Heart left ventricle (tissue), 16 donors: ENCODE measurements around the gene IQSEC1. TPM values are rescaled to one million over a fixed set of nuclear protein-coding genes. Genes with fewer than 3 reads are reported as not detected.

Experiments
- ATAC-seq, 4 donors: fragments of 200-7000 bp; cut with Tn5 transposase; one replicate each; pipeline ENCODE4 v1.9.1; 2020 to 2022; ENCODE audit warnings: moderate library complexity in 4 of 4, mild to moderate bottlenecking in 3 of 4, moderate number of reproducible peaks in 1 of 4
- DNase-seq, 5 donors: peaks; one replicate each; pipeline ENCODE4 v3.0.0-alpha.2; 2020
- H3K27ac ChIP-seq, 12 donors: fragments of 200-600 bp; sonication (generic) in 4 of 12; one replicate each; pipeline versions ENCODE4 v1.5.0 to v1.8.0; 2016 to 2022; ENCODE audit warnings: mild to moderate bottlenecking in 2 of 12
- H3K27me3 ChIP-seq, 9 donors: fragments of 200-600 bp; sonication (generic) in 2 of 9; one replicate each; pipeline versions ENCODE4 v1.5.1 to v1.8.0; 2016 to 2022; ENCODE audit warnings: mild to moderate bottlenecking in 3 of 9
- H3K36me3 ChIP-seq, 9 donors: fragments of 200-600 bp; sonication (generic) in 2 of 9; one replicate each; pipeline versions ENCODE4 v1.5.0 to v1.8.0; 2018 to 2022; ENCODE audit warnings: mild to moderate bottlenecking in 2 of 9
- H3K4me1 ChIP-seq, 12 donors: fragments of 200-600 bp; sonication (generic) in 4 of 12; one replicate each; pipeline versions ENCODE4 v1.5.0 to v1.8.0; 2016 to 2022; ENCODE audit warnings: mild to moderate bottlenecking in 3 of 12
- H3K4me3 ChIP-seq, 12 donors: fragments of 200-600 bp; sonication (generic) in 4 of 12; one replicate each; pipeline versions ENCODE4 v1.5.0 to v1.8.0; 2017 to 2022; ENCODE audit warnings: mild to moderate bottlenecking in 9 of 12, moderate library complexity in 4 of 12
- H3K9me3 ChIP-seq, 12 donors: fragments of 200-600 bp; sonication (generic) in 4 of 12; one replicate each; pipeline versions ENCODE4 v1.5.0 to v1.8.0; 2016 to 2022; ENCODE audit warnings: mild to moderate bottlenecking in 1 of 12
- CTCF ChIP-seq, 12 donors: fragments of 200-600 bp; sonication (generic) in 4 of 12; IDR thresholded peaks; one replicate each; pipeline versions ENCODE4 v1.5.0 to v1.8.0; 2018 to 2022; ENCODE audit warnings: antibody characterized with exemption in 12 of 12, mild to moderate bottlenecking in 5 of 12
- POLR2A ChIP-seq, 2 donors: fragments of 450-650 bp; IDR thresholded peaks; one replicate each; pipeline ENCODE4 v1.6.1; 2017; ENCODE audit warnings: antibody characterized with exemption in 2 of 2, mild to moderate bottlenecking in 2 of 2, moderate library complexity in 2 of 2
- WGBS, 4 donors: extraction: QIAGEN DNeasy Blood & Tissue Kit in 2 of 4; methylation state at CpG; one replicate each; pipeline versions ENCODE4 v1.1.5 to v1.1.7; 2013 to 2018; 5-methylcytosine and 5-hydroxymethylcytosine counted together
- intact Hi-C, 10 donors: fragments of 100-400 bp; cut with DNase I; formaldehyde crosslinking; loops; one replicate each; pipeline versions ENCODE4 v1.11.1 to v1.14.2; 2022
- polyA plus RNA-seq, 2 donors: library from polyadenylated mRNA; stranded (reverse); fragments of 200-250 nt; gene quantifications; one replicate each; pipeline ENCODE4 v1.2.3, GENCODE V29; 2013
- total RNA-seq, 9 donors: library from RNA; depleted of rRNA in 2 of 9; stranded (reverse); fragments of >200 nt in 2 of 9; fragmentation: NEBNext Ultra II Directional in 3 of 9; extraction: Animal tissue kit (Norgen Biotek cat#: 25700) in 3 of 9; gene quantifications; one replicate each; pipeline versions ENCODE4 v1.1.0 to v1.2.4, GENCODE V29; 2016 to 2023
- donor health status: ischemic (EF 13 %, LVEDD 7.1; RV severe dilation, severe dysfunction).
- donor health status: healthy with polysubstance abuse.
- donor health status: DM: no; HTN: yes; CAD: no.
- donor health status: DM: no; HTN: no; CAD: no.
- donor health status: ischemic (EF 25% LVEDD 6.9; RV normal size, moderate dysfunction).
- donor health status: ischemic (EF 25% LVEDD 5.7; RV mildly dilated, moderate dysfunction).
- donor health status: healthy.
- donor health status: DM: yes; HTN: yes; CAD: no.
- donor health status: ischemic (EF 35%, LVEDD 5.7; RV mildly dilated, moderate dysfunction).
- donor health status: nonischemic (EF 11% LVEDD 7.7; RV severe dilation, severe dysfunction).
- donor health status: DM: yes; HTN: yes; CAD: no.
- donor health status: PGD.
- donor health status: ischemic (EF 29% LVEDD 5.4; RV normal size, mild dysfunction).
- donor health status: nonischemic (EF 23%, LVEDD 6.1; RV moderate dilation, normal function).

The IQSEC1 gene
- total and polyA plus RNA-seq, 11 donors: 28.8 to 79.1 (median 62.2) TPM

- no peak for DNase-seq
- WGBS, 4 donors: 87 to 94% (median 90%) methylated on average over 5 to 6 of the region's 6 CpGs
- intact Hi-C loops: loop anchor here in 2 of 10 donors (2.0 to 10.0 kb wide), 2 partner anchors 88 to 188 kb away; no protein-coding TSS in a partner anchor
- Histone ChIP-seq H3K36me3 (no peaks in the 10 kb centered on the region), H3K27ac (peak overlapping the region in 2 of 12 donors; percentile 64 to 77), H3K4me3 (no peak overlapping the region), H3K27me3 (no peaks in the 10 kb centered on the region), H3K4me1 (peaks cover 0 to 44% (median 35%) of the 10 kb centered on the region in 12 donors), H3K9me3 (no peaks in the 10 kb centered on the region)
- ATAC-seq: no peak
- no peak for TF ChIP-seq POLR2A (IDR thresholded peaks at IDR 0.05)
- no peak for TF ChIP-seq CTCF (IDR thresholded peaks at IDR 0.05)
Observed at GRCh38 chr3:13083254-13083653, 10.0 kb upstream of the IQSEC1 start.

- no peak overlapping the region for H3K4me3 ChIP-seq
- no peaks in the 10 kb centered on the region for H3K36me3 ChIP-seq
- peak overlapping the region in 8 of 12 donors; percentile 39 to 79 (median 60) for H3K27ac ChIP-seq
- DNase-seq: no peak
- 85 to 88% (median 86%) methylated on average over 13 of the region's 13 CpGs for WGBS, 4 donors
- intact Hi-C loops: loop anchor here in 2 of 10 donors (2.0 to 10.0 kb wide), 2 partner anchors 88 to 188 kb away; no protein-coding TSS in a partner anchor
- H3K27me3 ChIP-seq: no peaks in the 10 kb centered on the region
- peaks cover 0 to 50% (median 40%) of the 10 kb centered on the region in 12 donors for H3K4me1 ChIP-seq
- ATAC-seq: no peak
- no peaks in the 10 kb centered on the region for H3K9me3 ChIP-seq
- no peak for TF ChIP-seq POLR2A (IDR thresholded peaks at IDR 0.05)
- no peak for TF ChIP-seq CTCF (IDR thresholded peaks at IDR 0.05)
Observed at GRCh38 chr3:13082677-13083076, 9.4 kb upstream of the IQSEC1 start.

GRCh38 chr3:13081603-13082360, 8.6 kb upstream of the IQSEC1 start:
- no peak overlapping the region for H3K4me3 ChIP-seq
- DNase-seq (peak in 4 of 5 donors; percentile 42 to 78 (median 62)), ATAC-seq (peak; percentile 52 to 80 (median 74))
- H3K36me3 ChIP-seq: no peaks in the 10 kb centered on the region
- H3K4me1 ChIP-seq: peaks cover 0 to 57% (median 46%) of the 10 kb centered on the region in 12 donors
- TF ChIP-seq CTCF (IDR thresholded peaks at IDR 0.05) (no peak), POLR2A (IDR thresholded peaks at IDR 0.05) (no peak)
- no peaks in the 10 kb centered on the region for H3K27me3 ChIP-seq
- peak overlapping the region in 9 of 12 donors; percentile 39 to 79 (median 64) for H3K27ac ChIP-seq
- no peaks in the 10 kb centered on the region for H3K9me3 ChIP-seq
- intact Hi-C loops: loop anchor here in 2 of 10 donors (2.0 to 10.0 kb wide), 2 partner anchors 87 to 187 kb away; no protein-coding TSS in a partner anchor
- 41 to 61% (median 50%) methylated on average over 20 to 23 of the region's 23 CpGs for whole genome bisulfite sequencing, 4 donors

- 35 to 50% (median 38%) methylated on average over 8 of the region's 8 CpGs for WGBS, 4 donors
- intact Hi-C loops: loop anchor here in 1 of 10 donors (10.0 kb wide), 1 partner anchor 186 kb away; no protein-coding TSS in a partner anchor
- ATAC-seq (peak; percentile 31 to 68 (median 52)), DNase-seq (peak; percentile 67 to 90 (median 82))
- H3K36me3 ChIP-seq: no peaks in the 10 kb centered on the region
- peak overlapping the region in 7 of 12 donors; percentile 24 to 79 (median 47) for H3K27ac ChIP-seq
- no peak overlapping the region for H3K4me3 ChIP-seq
- no peaks in the 10 kb centered on the region for H3K9me3 ChIP-seq
- no peak for TF ChIP-seq CTCF (IDR thresholded peaks at IDR 0.05)
- no peak for TF ChIP-seq POLR2A (IDR thresholded peaks at IDR 0.05)
- peaks cover 0 to 57% (median 46%) of the 10 kb centered on the region in 12 donors for H3K4me1 ChIP-seq
- H3K27me3 ChIP-seq: no peaks in the 10 kb centered on the region
Observed at GRCh38 chr3:13080591-13080990, 7.4 kb upstream of the IQSEC1 start.
